Loucy (cell line): ENCODE data around the gene OGT.

ENCODE experiments used
- H2AFZ ChIP-seq: fragments of 200-600 bp; sonication (generic); 2 replicates; pipeline ENCODE4 v1.6.0; 2016; ENCODE audit warnings: antibody characterized with exemption, mild to moderate bottlenecking, low read length, moderate library complexity
- H3F3A ChIP-seq: fragments of 200-600 bp; 2 replicates; pipeline ENCODE4 v1.6.0; 2016; ENCODE audit warnings: antibody characterized with exemption, low read depth, mild to moderate bottlenecking
- H3K27me3 ChIP-seq: fragments of 200-600 bp; sonication (generic); 2 replicates; pipeline ENCODE4 v1.6.1; 2014; ENCODE audit warnings: low read length, mild to moderate bottlenecking; ENCODE audit not compliant: insufficient read depth, poor library complexity, severe bottlenecking
- H3K36me3 ChIP-seq: fragments of 200-600 bp; sonication (generic); 2 replicates; pipeline ENCODE4 v1.6.1; 2016; ENCODE audit warnings: low read length; ENCODE audit not compliant: insufficient read depth
- H3K4me1 ChIP-seq: fragments of 200-600 bp; sonication (generic); 2 replicates; pipeline ENCODE4 v1.5.1; 2014; ENCODE audit warnings: low read length, mild to moderate bottlenecking; ENCODE audit not compliant: insufficient read depth, poor library complexity, severe bottlenecking
- H3K4me2 ChIP-seq: fragments of 200-600 bp; sonication (generic); 2 replicates; pipeline ENCODE4 v1.6.0; 2014; ENCODE audit warnings: antibody characterized with exemption, low read length, low read depth, mild to moderate bottlenecking; ENCODE audit not compliant: poor library complexity, severe bottlenecking
- H3K4me3 ChIP-seq: fragments of 200-600 bp; sonication (generic); 2 replicates; pipeline ENCODE4 v1.5.1; 2014; ENCODE audit warnings: low read length, mild to moderate bottlenecking, mixed read lengths; ENCODE audit not compliant: poor library complexity, severe bottlenecking
- H3K79me2 ChIP-seq: fragments of 200-600 bp; sonication (generic); 2 replicates; pipeline ENCODE4 v1.6.1; 2014; ENCODE audit warnings: low read length; ENCODE audit not compliant: insufficient read depth
- H3K9ac ChIP-seq: fragments of 200-600 bp; sonication (generic); 2 replicates; pipeline ENCODE4 v1.6.0; 2014; ENCODE audit warnings: mild to moderate bottlenecking, low read depth, low read length, moderate library complexity; ENCODE audit not compliant: poor library complexity, severe bottlenecking
- H3K9me2 ChIP-seq: fragments of 200-600 bp; sonication (generic); replicated peaks from 2 replicates; pipeline ENCODE4 v1.6.1; 2016; ENCODE audit warnings: low read depth, low read length, mixed read lengths
- H3K9me3 ChIP-seq: fragments of 200-600 bp; sonication (generic); 2 replicates; pipeline ENCODE4 v1.6.1; 2014; ENCODE audit warnings: mild to moderate bottlenecking, antibody characterized with exemption, low read length, low read depth; ENCODE audit not compliant: insufficient read depth
- H4K20me1 ChIP-seq: fragments of 200-600 bp; sonication (generic); 2 replicates; pipeline ENCODE4 v1.6.0; 2014; ENCODE audit warnings: antibody characterized with exemption, low read length, mild to moderate bottlenecking; ENCODE audit not compliant: insufficient read depth, poor library complexity, severe bottlenecking
- CTCF ChIP-seq: fragments of 200-600 bp; sonication (generic); conservative IDR thresholded peaks from 2 replicates; pipeline ENCODE4 v1.5.1; 2014; ENCODE audit warnings: mild to moderate bottlenecking, antibody characterized with exemption, low read length
- EZH2phosphoT487 ChIP-seq: fragments of 200-600 bp; IDR thresholded peaks from 2 replicates; pipeline ENCODE4 v1.6.1; 2018; ENCODE audit warnings: antibody characterized with exemption, mild to moderate bottlenecking, moderate library complexity, borderline replicate concordance

The OGT gene

GRCh38 chrX:71599965-71600364, 67.1 kb downstream of the OGT start:
- Histone ChIP-seq H3K79me2 (no peaks in the 10 kb centered on the region), H4K20me1 (no peaks in the 10 kb centered on the region)

GRCh38 chrX:71603618-71604017, 70.7 kb downstream of the OGT start:
- Histone ChIP-seq H3K36me3 (peaks cover 5% of the 10 kb centered on the region; the same call in 1 of the 2 replicates), H3K9me3 (no peaks in the 10 kb centered on the region), H3K9ac (no peak overlapping the region), H4K20me1 (no peaks in the 10 kb centered on the region), H3K4me3 (no peak overlapping the region), H3K4me2 (no peak overlapping the region), H3K79me2 (no peaks in the 10 kb centered on the region), H3F3A (no peaks in the 10 kb centered on the region), H2AFZ (no peak overlapping the region), H3K4me1 (peaks cover 26% of the 10 kb centered on the region), H3K27me3 (no peaks in the 10 kb centered on the region), H3K9me2 (no peaks in the 10 kb centered on the region)
- TF ChIP-seq EZH2phosphoT487: no peak
- no peak for TF ChIP-seq CTCF

More at GRCh38 chrX:71599965-71600364, 67.1 kb downstream of the OGT start:
- no peak overlapping the region for H3K4me3 ChIP-seq
- no peaks in the 10 kb centered on the region for H3F3A ChIP-seq
- no peak overlapping the region for H3K4me2 ChIP-seq
- H3K9me2 ChIP-seq: no peaks in the 10 kb centered on the region
- TF ChIP-seq EZH2phosphoT487 (no peak), CTCF (no peak)
- peaks cover 2% of the 10 kb centered on the region; the same call in 1 of the 2 replicates for H3K36me3 ChIP-seq
- no peaks in the 10 kb centered on the region for H3K27me3 ChIP-seq
- no peaks in the 10 kb centered on the region for H3K4me1 ChIP-seq
- H3K9ac ChIP-seq: no peak overlapping the region
- no peak overlapping the region for H2AFZ ChIP-seq
- H3K9me3 ChIP-seq: no peaks in the 10 kb centered on the region

GRCh38 chrX:71604141-71604540, 71.2 kb downstream of the OGT start:
- H3K9me3 ChIP-seq: no peaks in the 10 kb centered on the region
- no peaks in the 10 kb centered on the region for H3K9me2 ChIP-seq
- H3F3A ChIP-seq: no peaks in the 10 kb centered on the region; the same call in 1 of the 2 replicates

More at GRCh38 chrX:71604141-71604540, 71.2 kb downstream of the OGT start:
- no peak for TF ChIP-seq EZH2phosphoT487
- TF ChIP-seq CTCF: no peak
- H4K20me1 ChIP-seq: no peaks in the 10 kb centered on the region
- no peak overlapping the region for H3K4me2 ChIP-seq
- H3K79me2 ChIP-seq: no peaks in the 10 kb centered on the region
- no peak overlapping the region for H2AFZ ChIP-seq
- no peaks in the 10 kb centered on the region for H3K27me3 ChIP-seq
- H3K4me3 ChIP-seq: no peak overlapping the region
- H3K9ac ChIP-seq: no peak overlapping the region
- peaks cover 31% of the 10 kb centered on the region for H3K4me1 ChIP-seq
- H3K36me3 ChIP-seq: peaks cover 5% of the 10 kb centered on the region; the same call in 1 of the 2 replicates
